ENCODE measurements around the gene CYP19A1.

CYP19A1 gene

DNA sequence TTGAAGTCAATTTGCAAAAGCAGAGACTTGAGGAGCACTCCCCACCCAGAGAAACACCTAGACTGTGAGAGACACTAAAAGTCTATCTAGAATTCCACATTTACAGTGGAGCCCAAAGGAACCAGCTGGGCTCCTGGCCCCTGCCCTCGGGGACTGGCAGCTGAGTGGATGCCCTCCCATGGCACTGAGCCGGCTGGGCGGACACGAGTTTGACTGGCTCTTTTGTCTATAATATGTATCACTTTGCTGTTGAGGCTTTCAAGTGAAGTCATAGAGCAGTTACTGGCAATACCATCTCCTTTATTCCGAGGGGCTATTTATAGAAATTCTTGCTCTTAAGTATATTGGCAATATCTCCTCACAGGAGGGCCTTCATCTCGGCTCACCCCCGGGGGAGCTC lies 177.9 kb downstream of the CYP19A1 start:
- in situ Hi-C loops (cut with MboI; ENCODE audit: low sequenced_read_pairs) = loop anchor here (10.0 kb wide), 1 partner anchor 234 kb away; no protein-coding TSS in a partner anchor

Data from HL-60/S4 (cell line).